Activated naive CD8-positive, alpha-beta T cell treated with anti-CD3 and anti-CD28 coated beads, Interleukin-2, amount 50 U/mL, for 16 hours (primary cell): ENCODE data around the gene PSMA1.
"Not testable (repeated sequence)": the region's sequence is repeated elsewhere in the genome, so short reads cannot be mapped to it uniquely, and the experiment has no call there.

Source experiments
- DNase-seq: peaks from one replicate; pipeline ENCODE4 v3.0.0-alpha.2; 2020; ENCODE audit warnings: low read depth, low spot score

The PSMA1 gene

DNA sequence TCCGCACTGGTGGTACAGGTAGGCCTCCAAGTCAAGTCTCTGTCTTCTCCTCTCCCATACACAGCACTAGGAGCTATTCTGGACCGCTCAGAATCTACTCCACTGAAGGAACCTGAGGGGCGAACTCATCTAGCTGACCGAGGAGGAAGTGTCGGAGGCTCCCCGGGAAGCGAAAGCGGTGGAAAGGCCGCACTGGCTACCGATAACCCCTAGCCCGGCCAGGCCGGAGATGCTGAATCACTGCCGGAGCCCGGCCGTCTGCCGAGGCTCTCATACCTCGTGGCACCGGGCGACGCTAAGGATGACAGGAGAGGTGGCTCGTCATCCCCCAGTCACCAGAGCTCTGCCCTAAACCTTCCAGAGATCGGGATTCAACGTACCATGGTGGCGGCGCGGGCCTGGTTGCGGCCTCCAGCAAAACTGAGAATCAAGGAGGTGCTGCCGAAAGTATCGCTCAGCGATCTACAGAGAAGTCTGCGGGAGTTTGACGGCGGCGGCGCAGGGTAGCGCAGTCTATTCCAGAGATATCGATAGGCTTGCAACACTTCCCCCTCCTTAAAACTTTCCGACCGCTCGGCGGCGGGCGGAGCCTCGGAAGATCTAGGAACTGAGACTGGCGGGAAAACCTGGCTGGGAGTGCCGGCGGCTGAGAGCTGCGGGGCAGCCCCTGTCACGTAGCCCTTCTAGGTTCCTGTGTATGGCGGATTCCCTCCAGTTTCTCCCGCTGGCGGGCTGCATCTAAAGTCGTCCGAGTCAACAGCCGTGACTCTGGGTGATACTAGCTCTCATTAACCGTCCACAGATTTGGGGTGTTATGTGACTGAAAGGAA lies at the start of gene PSMA1:
Gene PSMA1, minus strand, starts transcription at position 470 of the 830 bp plus-strand sequence. Its CDS starts 87 bp downstream, at position 383.
- peak; percentile 82 for DNase-seq

DNA sequence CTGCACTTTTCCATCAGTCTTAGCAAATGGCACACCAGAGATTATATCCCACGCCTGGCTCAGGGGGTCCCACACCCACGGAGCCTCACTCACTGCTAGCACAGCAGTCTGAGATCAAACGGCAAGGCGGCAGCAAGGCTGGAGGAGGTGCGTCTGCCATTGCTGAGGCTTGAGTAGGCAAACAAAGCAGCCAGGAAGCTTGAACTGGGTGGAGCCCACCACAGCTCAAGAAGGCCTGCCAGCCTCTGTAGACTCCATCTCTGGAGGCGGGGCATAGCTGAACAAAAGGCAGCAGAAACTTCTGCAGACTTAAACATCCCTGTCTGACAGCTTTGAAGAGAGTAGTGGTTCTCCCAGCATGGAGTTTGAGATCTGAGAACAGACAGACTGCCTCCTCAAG lies 49.3 kb upstream of the PSMA1 start:
- not testable (repeated sequence) for DNase-seq

DNA sequence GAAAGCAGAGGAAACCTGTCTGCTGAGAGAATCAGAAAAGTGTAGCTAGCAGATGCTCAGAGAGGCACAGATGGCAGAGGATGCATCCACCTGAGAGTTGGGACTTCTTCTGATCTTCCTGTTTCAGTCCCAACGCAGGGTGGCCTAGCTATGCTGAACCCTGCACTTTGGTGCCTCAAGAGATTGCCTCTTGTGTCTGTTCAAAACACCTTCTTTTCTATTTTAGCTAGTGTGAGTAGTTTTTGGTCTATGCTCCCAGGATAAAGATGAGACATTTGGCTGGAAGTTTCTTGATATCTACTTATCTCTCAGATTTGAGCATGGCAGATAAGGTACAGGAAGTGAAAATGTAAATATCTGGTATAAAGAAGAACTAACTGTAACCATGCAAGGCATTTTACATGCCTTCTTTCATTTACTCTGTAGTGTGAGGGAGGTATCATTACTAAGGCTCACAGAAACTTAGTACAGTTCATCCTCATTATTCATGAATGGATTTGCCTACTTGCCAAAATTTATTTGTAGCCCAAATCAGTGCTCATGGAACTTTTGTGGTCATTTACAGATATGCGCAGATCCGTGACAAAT lies 47.0 kb upstream of the PSMA1 start:
- no peak for DNase-seq

DNA sequence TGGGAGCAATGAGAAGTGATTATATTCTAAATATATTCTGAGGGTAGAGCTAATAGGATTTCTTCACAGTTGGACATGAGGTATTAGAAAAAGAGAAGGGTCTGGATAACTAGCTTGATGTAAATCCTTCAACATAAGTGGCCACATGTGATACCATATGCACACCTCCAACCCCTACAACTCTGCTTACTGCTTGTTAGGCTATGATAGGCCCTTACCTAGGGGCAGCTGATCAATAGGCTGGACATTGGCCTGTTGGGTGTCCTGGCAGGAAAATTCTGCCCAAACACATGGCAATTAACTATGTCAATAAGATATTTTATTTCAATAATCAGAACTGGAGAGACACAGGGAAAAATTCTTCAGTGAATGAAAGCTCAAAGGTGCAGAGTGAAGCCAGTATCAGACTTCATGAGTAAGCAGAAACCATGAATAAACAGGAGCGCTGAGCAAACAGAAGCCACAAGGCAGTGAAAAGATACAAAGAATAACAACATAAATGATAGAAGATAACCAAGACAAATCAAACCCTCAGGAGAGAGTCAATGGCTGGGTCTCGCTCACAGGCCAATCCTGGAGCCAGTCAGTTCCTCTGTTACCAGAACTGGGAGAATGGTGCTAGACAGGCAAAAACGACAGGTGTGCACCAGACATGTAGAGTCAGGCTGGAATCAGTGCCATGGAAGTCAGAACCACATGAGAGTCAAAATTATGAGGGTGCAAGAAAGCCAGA lies 46.3 kb upstream of the PSMA1 start:
- no peak for DNase-seq

DNA sequence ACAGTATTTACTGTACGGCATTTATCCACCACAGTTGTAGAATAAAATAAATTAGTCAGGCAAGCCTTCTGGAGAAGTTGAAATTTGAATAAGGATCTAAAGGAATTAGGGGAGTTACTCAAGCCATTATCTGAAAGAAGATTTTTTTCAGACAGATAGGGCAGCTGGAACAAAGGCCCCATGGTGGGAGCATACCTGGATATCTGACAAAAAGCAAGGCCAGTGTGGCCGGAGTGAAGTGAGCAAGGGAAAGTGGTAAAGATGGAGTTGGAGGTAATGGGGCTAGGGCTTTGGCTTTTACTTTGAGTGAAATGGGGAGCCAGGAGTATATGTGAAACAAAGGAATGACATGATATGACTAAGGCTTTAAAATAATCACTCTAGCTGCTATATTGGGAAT lies 45.7 kb upstream of the PSMA1 start:
- no peak for DNase-seq

DNA sequence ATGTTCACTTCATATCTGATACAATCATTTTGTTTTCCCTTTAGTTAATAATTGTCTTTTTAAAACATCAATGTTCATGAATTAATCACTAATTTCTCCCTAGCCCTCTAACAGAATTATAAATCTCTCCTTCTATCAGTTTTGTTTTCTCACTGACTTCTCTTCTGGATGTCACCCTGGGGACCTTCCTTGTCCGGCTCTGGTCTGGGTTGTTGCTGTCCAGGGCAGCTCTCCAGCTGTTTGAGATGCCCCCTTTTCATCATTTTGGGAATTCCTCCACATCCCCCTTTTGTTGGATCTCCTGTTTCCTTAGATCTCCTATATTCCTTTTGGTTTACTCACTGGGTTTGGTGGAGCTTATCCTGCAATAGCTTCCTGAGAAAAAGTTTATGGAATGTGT lies 35.6 kb upstream of the PSMA1 start:
- no peak for DNase-seq

DNA sequence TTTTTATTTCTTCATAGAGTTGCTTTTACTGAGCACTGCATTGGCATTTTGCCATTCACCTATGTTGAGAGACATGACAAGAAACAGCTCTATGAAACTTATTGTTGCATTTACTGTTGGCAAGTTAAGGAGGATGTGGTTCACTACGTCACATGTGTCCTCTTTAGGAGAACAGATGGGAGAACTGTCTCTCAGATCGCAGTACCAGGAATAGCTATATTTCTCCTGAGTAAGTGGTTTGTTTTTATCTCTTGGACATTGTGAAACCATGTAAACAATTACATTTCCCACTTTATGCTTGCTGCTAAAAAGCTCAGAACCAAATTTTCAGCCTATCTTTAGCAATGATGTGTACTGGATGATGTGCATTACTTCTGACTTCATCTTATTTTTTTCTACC lies 34.8 kb upstream of the PSMA1 start:
- no peak for DNase-seq

DNA sequence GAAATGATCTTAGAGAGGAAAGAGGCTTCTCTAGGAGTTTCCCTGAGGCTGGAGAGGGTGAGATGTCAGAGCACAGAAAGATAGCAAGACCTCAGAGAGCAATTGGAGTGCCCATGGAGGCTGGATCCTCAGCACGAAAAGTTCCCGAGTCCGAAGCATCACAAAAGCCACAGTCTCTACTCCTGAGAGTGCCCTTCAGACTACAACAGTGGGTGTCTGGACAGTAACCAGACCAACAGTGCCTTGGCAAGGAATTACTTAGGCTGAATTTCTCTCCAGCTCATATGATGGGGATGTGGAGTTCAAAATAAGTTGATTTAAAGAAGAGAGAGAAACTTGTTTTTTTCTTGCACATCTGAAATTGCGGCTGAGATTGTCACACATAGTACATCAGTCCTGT lies 31.9 kb upstream of the PSMA1 start:
- no peak for DNase-seq

DNA sequence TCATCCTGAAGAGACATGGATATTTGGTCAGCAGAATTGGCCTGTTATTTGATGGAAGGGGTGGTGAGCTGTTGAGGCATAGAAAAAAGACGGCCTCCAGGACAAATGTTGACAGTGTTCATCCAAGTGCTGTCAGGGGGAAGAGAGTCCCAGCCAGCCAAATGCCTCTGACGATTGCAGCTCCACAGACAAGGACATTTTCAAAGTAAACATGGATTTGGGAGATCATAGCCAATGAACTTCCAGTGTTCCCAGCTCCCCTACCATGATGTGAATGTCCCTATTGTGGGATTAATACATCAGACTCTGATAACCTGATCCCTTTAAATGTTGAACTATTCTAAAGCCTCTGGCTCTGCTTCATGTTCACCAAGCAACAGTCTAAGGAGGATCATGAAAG lies 31.2 kb upstream of the PSMA1 start:
- DNase-seq, result no peak

DNA sequence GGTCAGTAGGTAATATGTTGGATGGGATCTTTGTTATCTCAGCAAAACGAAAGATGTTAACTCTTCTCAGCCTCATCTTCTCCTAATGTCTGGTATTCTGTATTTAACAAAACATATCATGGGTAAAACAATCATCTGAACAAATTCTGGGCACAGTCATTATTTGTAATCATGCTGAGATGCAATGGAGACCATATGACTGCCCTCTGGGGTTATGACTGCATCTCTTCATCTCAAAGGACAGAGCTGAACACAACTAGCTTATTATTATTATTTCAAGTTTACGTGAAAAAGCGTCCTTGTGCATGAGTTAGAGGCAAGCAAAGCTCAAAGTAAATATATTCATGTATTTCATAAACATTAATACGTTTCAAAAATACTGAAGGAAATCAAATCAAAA lies 29.7 kb upstream of the PSMA1 start:
- no peak for DNase-seq

DNA sequence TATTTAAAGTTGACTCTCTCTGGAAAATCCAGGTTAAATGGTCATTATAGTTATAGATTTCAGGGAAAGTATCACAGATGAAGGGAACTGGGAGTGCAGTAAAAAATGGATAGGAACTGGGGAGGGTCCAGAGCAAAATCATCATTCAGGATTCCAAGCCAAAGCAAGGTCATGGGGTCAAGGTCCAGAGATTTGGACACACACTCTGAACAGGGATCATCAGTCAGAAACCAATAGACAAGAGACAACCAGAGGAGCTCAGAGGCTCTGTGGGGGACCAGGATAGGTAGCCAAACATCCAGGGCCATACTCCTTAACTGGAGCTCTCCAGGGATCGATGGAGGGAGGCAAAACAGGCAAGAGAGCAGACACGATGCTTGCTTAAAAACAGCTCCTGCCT lies 27.3 kb upstream of the PSMA1 start:
- no peak for DNase-seq

DNA sequence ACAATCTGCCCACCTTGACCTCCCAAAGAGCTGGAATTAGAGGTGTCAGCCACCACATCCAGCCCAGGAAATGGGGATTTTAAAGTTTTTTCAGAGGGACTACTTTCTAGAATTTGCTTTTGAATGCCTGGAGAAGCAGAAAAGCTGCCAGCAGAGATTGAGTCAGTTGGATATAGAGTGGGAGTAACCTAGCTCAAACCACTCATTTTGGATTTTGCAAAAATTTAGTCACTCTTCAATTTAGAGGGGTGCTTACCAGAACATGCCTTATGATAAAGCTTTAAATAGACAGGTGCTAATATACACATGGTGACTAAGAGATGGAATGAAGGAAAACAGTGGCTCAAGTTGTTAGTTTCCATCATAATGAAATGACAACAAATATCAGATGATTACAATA lies 26.5 kb upstream of the PSMA1 start:
- no peak for DNase-seq

DNA sequence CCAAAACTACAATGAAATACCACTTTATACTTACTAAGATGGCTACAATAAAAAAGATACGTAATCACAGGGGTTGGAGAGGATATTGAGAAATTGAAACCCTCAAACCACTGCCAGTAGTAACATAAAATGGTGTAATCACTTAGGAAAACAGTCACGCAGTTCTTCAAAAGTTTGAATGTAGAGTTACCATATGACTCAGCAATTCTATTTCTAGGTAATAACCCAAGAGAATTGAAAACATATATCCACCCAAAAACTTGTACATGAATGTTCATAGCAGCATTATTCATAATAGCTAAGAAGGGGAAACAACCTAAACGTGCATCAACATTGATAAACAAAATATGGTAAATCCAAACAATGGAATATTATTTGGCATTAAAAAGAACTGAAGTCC lies 24.4 kb upstream of the PSMA1 start:
- DNase-seq, result no peak

DNA sequence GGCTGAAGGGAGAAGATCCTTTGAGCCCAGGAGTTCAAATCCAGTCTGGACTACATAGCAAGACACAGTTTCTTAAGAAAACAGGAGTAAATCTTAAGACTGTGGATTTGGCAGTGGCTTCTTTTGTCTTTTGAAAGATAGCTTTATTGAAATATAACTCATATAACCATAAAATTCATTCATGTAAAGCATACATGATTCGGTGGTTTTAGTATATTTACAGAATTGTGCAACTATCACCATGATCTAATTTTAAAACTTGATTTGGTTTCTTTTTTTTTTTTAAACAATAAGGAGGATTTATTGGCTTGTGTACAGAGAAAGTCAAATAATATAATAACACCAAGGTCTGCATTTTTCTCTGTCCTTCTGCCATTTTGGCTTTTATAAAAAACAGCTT lies 23.1 kb upstream of the PSMA1 start:
- DNase-seq, result no peak

DNA sequence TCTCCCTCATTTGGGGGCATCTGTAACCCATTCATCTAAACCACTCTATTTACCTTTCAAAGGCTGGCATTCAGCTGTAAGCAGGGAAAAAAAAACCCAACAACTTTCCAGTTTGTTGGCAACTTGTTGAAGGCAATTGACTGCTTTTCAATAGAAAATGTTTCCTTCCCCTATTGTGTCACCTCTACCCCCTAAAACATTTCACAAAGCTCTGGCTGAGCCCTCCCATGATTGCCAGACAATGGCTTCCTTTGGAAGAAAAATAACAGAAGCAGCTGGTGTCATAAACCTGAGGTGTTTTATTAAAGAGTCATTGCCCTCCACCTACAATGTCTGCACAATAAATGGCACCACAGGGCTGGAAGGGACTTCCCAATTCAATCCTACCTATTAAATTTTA lies 22.1 kb upstream of the PSMA1 start:
- DNase-seq, result no peak

DNA sequence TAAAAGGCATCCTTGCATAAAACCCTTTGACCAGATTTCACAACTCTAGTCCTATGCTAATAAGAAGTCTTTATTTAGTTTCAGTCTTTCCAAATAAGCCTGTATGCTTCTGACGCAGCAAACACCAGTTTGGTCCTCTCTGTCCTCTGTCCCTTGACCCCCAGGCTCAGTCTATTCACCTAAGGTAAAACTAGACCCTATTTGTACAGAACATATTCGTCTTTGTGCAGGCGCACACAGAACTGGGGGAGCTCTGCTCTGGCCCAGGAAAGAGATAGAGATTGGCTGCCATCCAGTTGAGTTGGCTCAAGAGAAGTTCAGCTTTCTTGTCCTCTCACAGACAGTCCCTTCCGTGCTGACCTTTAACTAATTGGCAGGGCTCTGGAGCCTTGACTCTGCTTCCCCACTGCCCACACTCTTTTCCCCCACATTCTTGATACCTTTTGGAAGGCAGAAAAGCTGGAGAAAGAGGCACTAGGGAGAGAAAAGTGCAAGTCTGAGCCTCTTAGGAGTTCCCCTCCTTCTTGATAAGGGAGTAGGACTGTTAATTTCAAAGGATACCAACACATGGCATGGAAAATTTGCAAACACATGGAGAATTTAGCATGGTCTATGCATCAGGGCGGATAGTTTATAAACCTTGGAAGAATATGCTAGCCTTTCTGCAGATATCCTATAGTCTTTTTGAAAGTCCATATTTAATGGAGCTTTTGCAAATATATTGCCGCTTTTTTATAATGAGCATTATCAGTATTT lies 21.2 kb upstream of the PSMA1 start:
- DNase-seq, result no peak

DNA sequence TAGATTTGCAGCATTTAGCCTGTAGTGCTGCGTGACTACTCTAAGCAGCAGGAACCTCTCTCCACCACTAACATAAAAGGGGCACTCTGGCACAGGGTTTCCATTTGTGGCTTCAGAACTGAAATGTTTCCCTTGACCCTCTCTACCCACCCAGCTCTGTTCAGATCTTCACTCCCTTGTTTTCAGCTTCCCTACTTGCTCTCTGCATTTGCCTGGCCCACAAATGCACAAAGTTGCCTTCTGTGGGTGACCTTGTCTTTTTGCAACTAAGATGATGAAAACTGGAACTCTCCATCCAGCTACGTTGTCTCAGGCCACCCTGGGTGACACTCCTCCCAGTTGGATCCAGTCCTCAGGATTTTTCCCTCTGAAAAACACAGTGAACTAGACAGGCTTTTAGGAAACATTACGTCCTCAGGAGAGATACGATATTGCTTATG lies 19.8 kb upstream of the PSMA1 start:
- DNase-seq, result no peak

DNA sequence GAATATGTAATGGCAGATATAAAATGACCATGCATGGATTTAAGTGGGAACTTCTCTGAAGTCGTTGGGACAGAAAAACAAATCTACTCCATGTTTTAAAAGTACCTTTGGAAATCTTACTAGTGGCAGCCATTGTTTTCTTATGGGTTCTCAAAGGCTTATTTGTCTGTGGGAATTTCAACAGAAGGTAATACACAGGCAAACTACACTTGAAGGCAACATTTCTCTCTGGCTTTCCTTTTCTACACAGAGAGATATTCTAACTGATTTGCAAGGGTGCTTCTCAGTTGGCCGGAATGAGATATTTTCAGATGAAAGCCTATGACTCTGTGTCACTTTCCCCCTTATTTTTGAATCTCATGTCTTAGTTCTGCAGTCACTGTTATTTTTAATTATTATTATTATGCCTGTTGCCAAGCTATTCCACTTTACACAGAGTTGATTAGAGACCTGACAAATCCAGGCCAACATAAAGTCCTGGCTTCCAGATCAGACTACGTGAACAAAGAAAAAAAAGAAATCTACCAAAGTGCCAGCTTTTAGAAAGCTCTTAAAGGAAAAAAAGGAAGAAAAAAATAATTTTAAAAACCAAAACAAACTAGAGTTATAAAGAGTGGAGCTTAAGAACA lies 18.9 kb upstream of the PSMA1 start:
- no peak for DNase-seq

DNA sequence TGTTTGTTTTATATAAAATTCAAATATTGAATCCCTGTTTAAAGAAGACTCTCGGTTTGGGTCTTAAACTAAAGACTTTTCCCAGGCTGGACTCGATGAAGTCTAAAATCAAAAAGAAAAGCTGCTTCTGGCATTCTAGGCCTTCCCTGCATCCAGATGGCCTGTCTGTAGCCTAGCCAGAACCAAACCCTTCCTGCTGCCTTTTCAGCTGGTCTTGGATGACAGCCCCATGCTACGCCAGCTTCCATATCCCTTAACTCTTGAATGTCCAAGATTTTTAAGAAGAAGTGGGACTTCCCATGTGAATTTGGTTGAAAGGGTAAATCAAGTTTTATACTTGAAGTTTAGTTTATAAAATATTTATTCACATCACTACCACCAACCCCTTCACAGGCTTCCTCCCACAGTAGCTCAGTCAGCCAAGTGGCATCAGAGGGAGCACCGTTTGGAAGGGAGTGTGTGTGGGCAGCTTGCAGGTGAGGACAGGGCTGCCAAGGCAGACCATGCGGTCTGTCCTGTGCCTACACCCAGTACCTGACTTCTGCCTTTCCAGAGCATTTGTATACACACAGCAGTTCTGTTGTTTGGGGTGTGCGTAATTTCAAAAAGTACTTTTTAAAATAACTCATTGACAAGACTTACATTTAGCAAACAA lies 18.2 kb upstream of the PSMA1 start:
- DNase-seq, result no peak

DNA sequence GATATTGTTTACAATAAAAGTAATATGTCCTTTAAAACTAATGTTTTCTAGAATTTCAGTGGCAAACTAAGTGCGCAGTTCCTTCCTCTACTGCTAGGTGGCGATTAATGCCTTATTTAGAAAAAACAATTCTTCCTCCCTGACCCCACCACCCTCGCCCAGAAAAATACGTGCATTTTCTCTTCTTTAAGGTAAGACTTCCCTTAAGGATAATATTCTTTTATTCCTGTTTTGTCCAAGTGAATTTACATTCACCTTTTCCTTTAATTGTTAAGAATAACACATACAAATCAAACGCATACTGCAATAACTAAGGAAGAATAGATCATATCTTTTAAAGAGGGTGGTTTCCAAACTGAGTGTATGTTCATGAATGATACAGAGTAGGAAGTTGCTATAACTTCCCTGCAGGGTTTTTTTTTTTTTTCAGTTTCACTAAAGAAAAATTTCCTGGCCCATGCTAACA lies 17.0 kb upstream of the PSMA1 start:
- no peak for DNase-seq

DNA sequence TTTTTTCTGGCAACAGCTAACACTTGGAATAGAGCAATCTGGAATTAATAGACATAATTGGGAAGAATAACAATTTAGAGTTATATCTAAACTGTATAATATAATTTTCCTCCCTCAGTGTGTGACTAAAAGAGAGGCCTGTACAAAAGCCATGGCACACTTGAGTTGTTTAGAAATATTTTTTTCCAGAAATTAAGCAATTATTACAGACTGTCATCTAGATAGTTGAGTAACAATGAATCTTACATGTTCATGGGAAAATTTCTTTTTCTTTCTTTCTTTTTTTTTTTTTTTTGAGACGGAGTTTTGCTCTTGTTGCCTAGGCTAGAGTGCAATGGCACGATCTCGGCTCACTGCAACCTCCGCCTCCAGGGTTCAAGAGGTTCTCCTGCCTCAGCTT lies 15.0 kb upstream of the PSMA1 start:
- not testable (repeated sequence) for DNase-seq
